Amniotic epithelial cell (primary cell): ENCODE data around the gene MRAS.
"Not testable (repeated sequence)": the region's sequence is repeated elsewhere in the genome, so short reads cannot be mapped to it uniquely, and the experiment has no call there.

ENCODE experiments used
- DNase-seq: peaks from one replicate; pipeline ENCODE4 v3.0.0-alpha.2; 2010; ENCODE audit warnings: low read depth

MRAS gene

GRCh38 chr3:138367326-138367850, 19.0 kb downstream of the MRAS start:
- DNase-seq: no peak

- no peak for DNase-seq
These were observed 19.5 kb downstream of the MRAS start for GRCh38 chr3:138367911-138368310.

GRCh38 chr3:138369151-138369900, 20.9 kb downstream of the MRAS start:
- no peak for DNase-seq

- DNase-seq: no peak
These were observed 21.9 kb downstream of the MRAS start for GRCh38 chr3:138370321-138370720.

GRCh38 chr3:138371070-138371965, 22.9 kb downstream of the MRAS start:
- no peak for DNase-seq

GRCh38 chr3:138373087-138373735, 24.8 kb downstream of the MRAS start:
- no peak for DNase-seq

GRCh38 chr3:138373736-138374094, 25.3 kb downstream of the MRAS start:
- DNase-seq: no peak

GRCh38 chr3:138374573-138375134, 26.3 kb downstream of the MRAS start:
- no peak for DNase-seq

- DNase-seq: peak; percentile 29
These were observed 27.1 kb downstream of the MRAS start for GRCh38 chr3:138375447-138375846.

GRCh38 chr3:138376663-138377062, 28.3 kb downstream of the MRAS start:
- DNase-seq: no peak

GRCh38 chr3:138377212-138377611, 28.8 kb downstream of the MRAS start:
- DNase-seq: not testable (repeated sequence)

GRCh38 chr3:138377804-138378203, 29.4 kb downstream of the MRAS start:
- no peak for DNase-seq

GRCh38 chr3:138378331-138378730, 30.0 kb downstream of the MRAS start:
- no peak for DNase-seq

GRCh38 chr3:138378990-138379389, 30.6 kb downstream of the MRAS start:
- no peak for DNase-seq

GRCh38 chr3:138381413-138381901, 33.1 kb downstream of the MRAS start:
- peak; percentile 19 for DNase-seq

GRCh38 chr3:138381950-138382715, 33.8 kb downstream of the MRAS start:
- peak; percentile 66 for DNase-seq

- DNase-seq: no peak
These were observed 35.5 kb downstream of the MRAS start for GRCh38 chr3:138383715-138384465.

GRCh38 chr3:138384531-138384930, 36.2 kb downstream of the MRAS start:
- DNase-seq: no peak

- DNase-seq: no peak
These were observed 36.6 kb downstream of the MRAS start for GRCh38 chr3:138384976-138385375.

GRCh38 chr3:138389144-138389601, 40.8 kb downstream of the MRAS start:
- DNase-seq: no peak
